Erythroblast (primary cell): ENCODE data around the gene ATIC.

ENCODE experiments used
- GATA1 ChIP-seq: IDR thresholded peaks from 2 replicates; pipeline ENCODE4 v1.6.1; 2011; ENCODE audit warnings: low read depth, mild to moderate bottlenecking, control low read depth, low read length, moderate library complexity
- POLR2A ChIP-seq: IDR thresholded peaks from 2 replicates; pipeline ENCODE4 v1.6.1; 2011; ENCODE audit warnings: mild to moderate bottlenecking, low read length

GRCh38 chr2:215355801-215356200 lies 43.9 kb downstream of the ATIC start:
- no peak for TF ChIP-seq POLR2A
- no peak for TF ChIP-seq GATA1
